Omental fat pad (tissue), 4 donors: ENCODE data around the gene PCDHGB5. TPM values are rescaled to one million over a fixed set of nuclear protein-coding genes. Genes with fewer than 3 reads are reported as not detected.
"Not testable (repeated sequence)": the region's sequence is repeated elsewhere in the genome, so short reads cannot be mapped to it uniquely, and the experiment has no call there.

Source experiments
- ATAC-seq: fragments of 150-250 bp; one replicate; pipeline ENCODE4 v1.9.1; 2016; ENCODE audit warnings: mild to moderate bottlenecking, moderate library complexity; ENCODE audit not compliant: low FRiP score
- DNase-seq: peaks from one replicate; pipeline ENCODE4 v3.0.0-alpha.2; 2019; ENCODE audit warnings: low spot score
- total RNA-seq, 4 donors: library from RNA; depleted of rRNA; stranded (reverse); fragments of >200 nt; gene quantifications; one replicate each; pipeline ENCODE4 v1.1.0, GENCODE V29; 2016
- TF ChIP-seq, protein P1 (sequence below), 3 donors: fragments of 450-650 bp; IDR thresholded peaks; one replicate each; pipeline ENCODE4 v1.5.1; 2016 to 2017; ENCODE audit warnings: antibody characterized with exemption in 3 of 3, mild to moderate bottlenecking in 3 of 3, moderate library complexity in 2 of 3

PCDHGB5 gene
- total RNA-seq, 4 donors from 2014 or later, result 6.5 to 18.8 (median 8.9) TPM

- ATAC-seq (no peak), DNase-seq (no peak)
- TF ChIP-seq, protein P1, sequence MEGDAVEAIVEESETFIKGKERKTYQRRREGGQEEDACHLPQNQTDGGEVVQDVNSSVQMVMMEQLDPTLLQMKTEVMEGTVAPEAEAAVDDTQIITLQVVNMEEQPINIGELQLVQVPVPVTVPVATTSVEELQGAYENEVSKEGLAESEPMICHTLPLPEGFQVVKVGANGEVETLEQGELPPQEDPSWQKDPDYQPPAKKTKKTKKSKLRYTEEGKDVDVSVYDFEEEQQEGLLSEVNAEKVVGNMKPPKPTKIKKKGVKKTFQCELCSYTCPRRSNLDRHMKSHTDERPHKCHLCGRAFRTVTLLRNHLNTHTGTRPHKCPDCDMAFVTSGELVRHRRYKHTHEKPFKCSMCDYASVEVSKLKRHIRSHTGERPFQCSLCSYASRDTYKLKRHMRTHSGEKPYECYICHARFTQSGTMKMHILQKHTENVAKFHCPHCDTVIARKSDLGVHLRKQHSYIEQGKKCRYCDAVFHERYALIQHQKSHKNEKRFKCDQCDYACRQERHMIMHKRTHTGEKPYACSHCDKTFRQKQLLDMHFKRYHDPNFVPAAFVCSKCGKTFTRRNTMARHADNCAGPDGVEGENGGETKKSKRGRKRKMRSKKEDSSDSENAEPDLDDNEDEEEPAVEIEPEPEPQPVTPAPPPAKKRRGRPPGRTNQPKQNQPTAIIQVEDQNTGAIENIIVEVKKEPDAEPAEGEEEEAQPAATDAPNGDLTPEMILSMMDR (IDR thresholded peaks at IDR 0.05), result no peak
Observed at GRCh38 chr5:141371572-141372475, 25.9 kb upstream of the PCDHGB5 start.

- DNase-seq (no peak), ATAC-seq (no peak)
- TF ChIP-seq, protein P1 (IDR thresholded peaks at IDR 0.05), result no peak
Observed at GRCh38 chr5:141373673-141374317, 24.0 kb upstream of the PCDHGB5 start, which contains the start of gene PCDHGA6. TSS of gene PCDHGA6 (plus strand) at chr5:141373891. CDS start at chr5:141374084, 193 bp downstream.

- TF ChIP-seq, protein P1 (IDR thresholded peaks at IDR 0.05), result no peak
- DNase-seq (no peak), ATAC-seq (no peak)
Observed at GRCh38 chr5:141374627-141375026, 23.1 kb upstream of the PCDHGB5 start.

DNA sequence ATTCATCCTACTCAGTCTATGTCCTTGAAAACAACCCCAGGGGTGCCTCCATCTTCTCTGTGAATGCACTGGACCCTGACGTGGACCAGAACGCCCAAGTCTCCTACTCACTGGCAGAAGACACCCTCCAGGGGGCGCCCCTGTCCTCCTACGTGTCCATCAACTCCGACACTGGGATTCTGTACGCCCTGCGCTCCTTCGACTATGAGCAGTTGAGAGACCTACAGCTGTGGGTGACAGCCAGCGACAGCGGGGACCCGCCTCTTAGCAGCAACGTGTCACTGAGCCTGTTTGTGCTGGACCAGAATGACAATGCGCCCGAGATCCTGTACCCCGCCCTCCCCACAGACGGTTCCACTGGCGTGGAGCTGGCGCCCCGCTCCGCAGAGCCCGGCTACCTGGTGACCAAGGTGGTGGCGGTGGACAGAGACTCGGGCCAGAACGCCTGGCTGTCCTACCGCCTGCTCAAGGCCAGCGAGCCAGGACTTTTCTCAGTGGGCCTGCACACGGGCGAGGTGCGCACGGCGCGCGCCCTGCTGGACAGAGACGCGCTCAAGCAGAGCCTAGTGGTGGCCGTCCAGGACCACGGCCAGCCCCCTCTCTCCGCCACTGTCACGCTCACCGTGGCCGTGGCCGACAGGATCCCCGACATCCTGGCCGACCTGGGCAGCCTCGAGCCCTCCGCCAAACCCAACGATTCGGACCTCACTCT is 22.1 kb upstream of the PCDHGB5 start:
- not testable (repeated sequence) for ATAC-seq, DNase-seq

GRCh38 chr5:141382469-141383294 is 15.1 kb upstream of the PCDHGB5 start, which contains the start of gene PCDHGA7:
TSS of gene PCDHGA7 (plus strand) at chr5:141382742. CDS start at chr5:141382900, 158 bp downstream.
- DNase-seq (no peak), ATAC-seq (no peak)
- TF ChIP-seq, protein P1 (IDR thresholded peaks at IDR 0.05), result no peak

GRCh38 chr5:141383345-141383744 is 14.4 kb upstream of the PCDHGB5 start:
- TF ChIP-seq, protein P1 (IDR thresholded peaks at IDR 0.05), result no peak
- ATAC-seq (no peak), DNase-seq (no peak)
